PFSK-1 (cell line): ENCODE measurements around the gene TNFRSF14.

Source experiments
- FOXP2 ChIP-seq: optimal IDR thresholded peaks from 2 replicates; pipeline ENCODE3; 2011; ENCODE audit warnings: borderline replicate concordance, control low read depth, inconsistent platforms; ENCODE audit not compliant: insufficient read depth; ENCODE audit errors: extremely low read length, extremely low read depth
- POLR2AphosphoS5 ChIP-seq: IDR thresholded peaks from 2 replicates; pipeline ENCODE4 v1.6.1; 2012; ENCODE audit warnings: low read depth, mild to moderate bottlenecking, control low read depth, low read length, moderate library complexity
- REST ChIP-seq, 2 experiments: IDR thresholded peaks; 2 replicates each; pipeline versions ENCODE4 v1.6.1 to v1.8.0; 2011 to 2012; ENCODE audit warnings: low read depth in 2 of 2, low read length in 2 of 2, control low read depth in 1 of 2, inconsistent platforms in 1 of 2, mild to moderate bottlenecking in 1 of 2, moderate library complexity in 1 of 2; ENCODE audit not compliant: insufficient read depth in 1 of 2
- SIN3A ChIP-seq: IDR thresholded peaks from 2 replicates; pipeline ENCODE4 v1.6.1; 2012; ENCODE audit warnings: mild to moderate bottlenecking, low read length, moderate library complexity, borderline replicate concordance; ENCODE audit not compliant: insufficient read depth
- TAF1 ChIP-seq: IDR thresholded peaks from 2 replicates; pipeline ENCODE4 v1.6.1; 2012; ENCODE audit warnings: low read length, control low read depth, borderline replicate concordance; ENCODE audit not compliant: insufficient read depth

The TNFRSF14 gene

DNA sequence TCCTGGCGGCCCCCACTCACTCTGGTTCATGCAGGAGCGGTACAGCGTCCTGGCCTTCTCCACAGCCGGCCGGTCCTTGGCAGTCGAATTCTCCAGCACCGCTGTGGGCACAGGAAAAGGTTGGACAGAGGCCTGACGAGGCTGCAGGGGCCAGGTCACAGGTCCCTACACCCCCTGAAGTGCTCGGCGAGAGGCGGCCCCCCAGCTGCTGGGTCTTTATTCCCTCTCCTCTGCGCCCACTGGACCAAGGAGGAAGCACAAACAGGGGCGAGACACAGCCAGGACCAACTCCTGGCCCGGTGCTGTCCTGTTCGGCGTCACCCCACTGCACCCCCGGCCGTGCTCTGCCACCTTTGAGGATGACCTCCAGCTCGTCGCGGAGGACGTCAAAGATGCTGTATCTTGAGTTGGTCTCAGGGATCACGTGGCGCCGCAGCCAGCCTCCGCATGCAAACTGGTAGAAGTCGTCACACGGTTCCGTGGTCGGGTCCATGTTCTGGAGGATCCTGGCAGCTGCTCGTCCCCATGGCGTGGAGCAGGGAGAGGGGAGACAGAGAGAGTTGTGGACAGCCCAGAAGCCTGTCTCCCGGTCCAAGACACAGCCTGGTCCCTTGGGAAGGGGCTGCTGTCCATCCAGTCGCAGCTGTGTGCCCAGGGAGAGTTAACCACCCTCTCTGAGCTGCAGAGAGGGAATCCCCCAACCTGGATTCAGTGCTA is 53.3 kb downstream of the TNFRSF14 start:
- TF ChIP-seq TAF1 = no peak
- no peak for TF ChIP-seq REST (IDR thresholded peaks at IDR 0.05; ENCODE audit: insufficient read depth in 1 of 2, low read depth in 2 of 2, low read length in 2 of 2)
- TF ChIP-seq POLR2AphosphoS5 = no peak
- TF ChIP-seq SIN3A = no peak
- no peak for TF ChIP-seq FOXP2

DNA sequence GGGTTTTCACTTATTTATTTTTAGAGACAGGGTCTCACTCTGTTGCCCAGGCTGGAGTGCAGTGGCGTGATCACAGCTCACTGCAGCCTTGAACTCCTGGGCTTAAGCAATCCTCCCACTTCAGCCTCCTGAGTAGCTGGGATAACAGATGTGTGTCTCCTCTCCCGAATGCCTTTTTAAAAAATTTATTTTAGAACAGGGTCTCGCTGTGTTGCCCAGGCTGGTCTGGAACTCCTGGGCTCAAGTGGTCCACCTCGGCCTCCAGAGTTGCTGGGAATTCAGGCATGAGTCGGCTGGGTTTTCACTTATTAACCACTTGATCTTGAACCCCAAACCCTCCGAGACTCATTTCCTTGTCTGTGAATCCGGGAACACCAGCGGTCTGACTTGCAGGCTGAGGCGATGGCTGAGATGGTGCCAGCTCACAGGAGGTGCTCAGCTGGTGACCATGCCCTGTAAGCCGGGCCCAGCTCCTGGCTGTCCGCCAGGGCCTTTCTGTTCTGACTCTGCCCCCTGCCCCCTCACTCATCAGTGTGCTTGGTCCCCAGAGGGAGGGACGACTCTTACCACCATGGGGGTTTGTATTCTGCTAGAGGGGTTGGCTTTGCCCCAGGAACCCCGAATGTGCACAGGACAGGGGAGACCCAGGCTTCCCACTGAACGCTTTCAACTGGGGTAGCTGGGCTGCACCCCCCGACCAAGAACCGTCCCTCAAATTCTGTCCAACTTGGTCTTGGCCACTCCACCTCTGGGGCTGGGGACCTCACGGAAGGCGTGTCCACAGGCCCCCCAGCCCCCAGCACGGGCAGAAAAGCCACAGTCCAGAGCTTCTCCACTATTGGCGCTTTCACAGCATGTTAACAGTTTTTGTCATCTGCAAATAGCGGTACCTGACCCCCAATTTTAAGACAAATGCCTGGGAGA is 54.1 kb downstream of the TNFRSF14 start:
- TF ChIP-seq TAF1 (no peak), FOXP2 (no peak), POLR2AphosphoS5 (no peak), REST (IDR thresholded peaks at IDR 0.05; ENCODE audit: insufficient read depth in 1 of 2, low read depth in 2 of 2, low read length in 2 of 2) (no peak), SIN3A (no peak)

GRCh38 chr1:2611031-2611501 is 54.9 kb downstream of the TNFRSF14 start:
- TF ChIP-seq POLR2AphosphoS5 (no peak), TAF1 (no peak), REST (IDR thresholded peaks at IDR 0.05; ENCODE audit: insufficient read depth in 1 of 2, low read depth in 2 of 2, low read length in 2 of 2) (no peak), SIN3A (no peak)

GRCh38 chr1:2611621-2612437 is 55.7 kb downstream of the TNFRSF14 start:
- TF ChIP-seq SIN3A (no peak), FOXP2 (no peak), REST (IDR thresholded peaks at IDR 0.05; ENCODE audit: insufficient read depth in 1 of 2, low read depth in 2 of 2, low read length in 2 of 2) (no peak), POLR2AphosphoS5 (no peak), TAF1 (no peak)
